ENCODE results near the gene C22orf39. TPM values are rescaled to one million over a fixed set of nuclear protein-coding genes. Genes with fewer than 3 reads are reported as not detected.

The C22orf39 gene
- total and polyA plus RNA-seq, 9 donors: 25.7 to 58.9 (median 33.5) TPM

GRCh38 chr22:19395276-19395675 is 52.2 kb downstream of the C22orf39 start:
- TF ChIP-seq CTCF (IDR thresholded peaks at IDR 0.05) (no peak), EP300 (IDR thresholded peaks at IDR 0.05) (no peak), POLR2A (IDR thresholded peaks at IDR 0.05) (no peak)
- H3K36me3 ChIP-seq: no peaks in the 10 kb centered on the region
- no peaks in the 10 kb centered on the region for H3K9me3 ChIP-seq
- no peaks in the 10 kb centered on the region for H3K4me1 ChIP-seq (ENCODE audit: insufficient read depth)
- no peak for DNase-seq
- no peak overlapping the region for H3K4me3 ChIP-seq
- no peak overlapping the region for H3K27ac ChIP-seq
- 88 to 96% (median 92%) methylated on average over 4 of the region's 4 CpGs for WGBS, 3 donors
- intact Hi-C loops (cut with DNase I): no loop called here
- no peaks in the 10 kb centered on the region for H3K27me3 ChIP-seq

GRCh38 chr22:19394274-19395050 is 53.0 kb downstream of the C22orf39 start:
- no peaks in the 10 kb centered on the region for H3K27me3 ChIP-seq
- H3K27ac ChIP-seq: no peak overlapping the region
- H3K36me3 ChIP-seq: no peaks in the 10 kb centered on the region
- no peak overlapping the region for H3K4me3 ChIP-seq
- no peaks in the 10 kb centered on the region for H3K4me1 ChIP-seq (ENCODE audit: insufficient read depth)
- whole genome bisulfite sequencing, 3 donors: 88 to 90% (median 89%) methylated on average over 8 of the region's 8 CpGs
- TF ChIP-seq CTCF (IDR thresholded peaks at IDR 0.05) (no peak), EP300 (IDR thresholded peaks at IDR 0.05) (no peak), POLR2A (IDR thresholded peaks at IDR 0.05) (no peak)
- DNase-seq: no peak
- intact Hi-C loops (cut with DNase I): no loop called here
- no peaks in the 10 kb centered on the region for H3K9me3 ChIP-seq

GRCh38 chr22:19393704-19394103 is 53.8 kb downstream of the C22orf39 start:
- H3K4me3 ChIP-seq: no peak overlapping the region
- 84 to 97% (median 85%) methylated on average over 5 of the region's 5 CpGs for WGBS, 3 donors
- no peak for DNase-seq
- no peaks in the 10 kb centered on the region for H3K4me1 ChIP-seq (ENCODE audit: insufficient read depth)
- H3K27me3 ChIP-seq: no peaks in the 10 kb centered on the region
- no peaks in the 10 kb centered on the region for H3K9me3 ChIP-seq
- no peak overlapping the region for H3K27ac ChIP-seq
- intact Hi-C loops (cut with DNase I): no loop called here
- TF ChIP-seq POLR2A (IDR thresholded peaks at IDR 0.05): no peak
- TF ChIP-seq CTCF (IDR thresholded peaks at IDR 0.05): no peak
- no peak for TF ChIP-seq EP300 (IDR thresholded peaks at IDR 0.05)
- H3K36me3 ChIP-seq: no peaks in the 10 kb centered on the region

Other genes with a start within 250 kb of the C22orf39 start
- gene CLTCL1, start 156.0 kb downstream of the C22orf39 start, total RNA-seq: 1 to 10 TPM; 2.8 to 8.9 (median 5.2) TPM
- 10 to 100 TPM in 1 of 2 donors, 1 to 10 TPM in 1; 3.9 to 10.7 TPM for gene CLTCL1, start 156.0 kb downstream of the C22orf39 start, polyA plus RNA-seq
- gene HIRA, start 16.0 kb downstream of the C22orf39 start, total RNA-seq: 10 to 100 TPM in 5 of 7 donors, 1 to 10 TPM in 2; 7.2 to 31.6 (median 20.6) TPM
- 10 to 100 TPM; 12.8 to 16.5 TPM for gene HIRA, start 16.0 kb downstream of the C22orf39 start, polyA plus RNA-seq
- 10 to 100 TPM; 21.1 to 31.0 (median 28.5) TPM for gene MRPL40, start 15.2 kb downstream of the C22orf39 start, total RNA-seq
- gene MRPL40, start 15.2 kb downstream of the C22orf39 start, polyA plus RNA-seq: 10 to 100 TPM; 31.1 to 46.9 TPM
- gene UFD1, start 31.5 kb upstream of the C22orf39 start, total RNA-seq: 10 to 100 TPM; 19.9 to 52.9 (median 32.6) TPM
- gene UFD1, start 31.5 kb upstream of the C22orf39 start, polyA plus RNA-seq: 10 to 100 TPM; 57.5 to 84.5 TPM
- 1 to 10 TPM in 2 of 7 donors, under 1 TPM in 2, not detected in 3; 0.87 to 2.2 (median 1.1) TPM for gene CDC45, start 32.2 kb upstream of the C22orf39 start, total RNA-seq
- gene CDC45, start 32.2 kb upstream of the C22orf39 start, polyA plus RNA-seq: 1 to 10 TPM in 1 of 2 donors, under 1 TPM in 1; 0.46 to 1.4 TPM
- gene CLDN5, start 76.7 kb upstream of the C22orf39 start, total RNA-seq: 10 to 100 TPM; 16.4 to 62.7 (median 35.6) TPM
- 100 to 1,000 TPM in 1 of 2 donors, under 1 TPM in 1; 0.48 to 211 TPM for gene CLDN5, start 76.7 kb upstream of the C22orf39 start, polyA plus RNA-seq

Data from ovary (tissue), 9 donors.